Measurements from ENCODE around the gene PDPR.
"Not testable (repeated sequence)": the region's sequence is repeated elsewhere in the genome, so short reads cannot be mapped to it uniquely, and the experiment has no call there.

Gene PDPR

DNA sequence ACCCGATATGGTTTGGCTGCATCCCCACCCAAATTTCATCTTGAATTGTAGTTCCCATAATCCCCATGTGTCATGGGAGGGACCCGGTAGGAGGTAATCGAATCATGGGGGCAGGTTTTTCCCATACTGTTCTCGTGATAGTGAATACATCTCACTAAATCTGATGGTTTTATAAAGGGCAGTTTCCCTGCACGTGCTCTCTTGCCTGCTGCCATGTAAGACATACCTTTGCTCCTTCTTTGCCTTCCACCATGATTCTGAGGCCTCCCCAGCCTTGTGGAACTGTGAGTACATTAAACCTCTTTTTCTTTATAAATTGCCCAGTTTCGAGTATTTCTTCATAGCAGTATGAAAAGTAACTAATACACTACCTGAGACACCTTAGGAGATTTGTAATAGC is 92.2 kb downstream of the PDPR start:
- DNase-seq (ENCODE audit: low spot score); in situ Hi-C loops (cut with MboI; ENCODE audit: low sequenced_read_pairs, unreplicated experiment): not testable (repeated sequence)
